Measurements from ENCODE around the gene SLC25A34.

The SLC25A34 gene

DNA sequence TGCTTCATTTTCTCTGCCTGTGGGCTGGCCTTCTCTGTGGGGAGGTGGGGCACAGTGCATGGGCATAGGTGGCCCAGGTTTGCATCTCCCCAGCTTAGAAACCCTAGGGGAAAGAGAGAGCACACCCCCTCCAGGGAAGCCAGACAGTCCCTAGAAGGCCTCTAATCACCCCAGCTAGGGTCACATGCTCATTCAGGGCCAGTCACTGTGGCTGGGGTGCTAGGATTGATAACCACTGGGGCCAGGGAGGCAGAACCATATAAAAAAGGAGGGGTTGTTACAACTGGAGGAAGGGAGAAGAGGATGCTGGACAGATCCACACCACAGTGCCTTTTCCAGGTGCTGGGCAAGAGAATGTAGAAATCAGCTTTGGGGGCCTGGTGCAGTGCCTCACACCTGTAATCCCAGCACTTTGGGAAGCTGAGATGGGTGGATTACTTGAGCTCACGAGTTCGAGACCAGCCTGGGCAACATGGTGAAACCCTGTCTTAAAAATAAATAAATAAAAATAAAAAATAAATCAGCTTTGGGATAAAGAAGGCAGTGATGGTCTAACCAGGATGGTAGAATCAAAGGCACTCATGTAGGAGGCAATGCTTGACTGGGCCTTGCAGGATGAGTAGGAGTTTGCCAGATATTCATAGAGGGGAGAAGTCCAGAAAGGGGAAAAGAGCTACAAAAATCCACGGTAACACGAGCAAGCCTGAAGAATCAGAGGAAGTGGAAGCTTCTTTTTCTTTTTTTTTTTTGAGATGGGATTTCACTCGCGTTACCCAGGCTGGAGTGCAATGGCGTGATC lies 42.0 kb downstream of the SLC25A34 start:
- no peak for DNase-seq

DNA sequence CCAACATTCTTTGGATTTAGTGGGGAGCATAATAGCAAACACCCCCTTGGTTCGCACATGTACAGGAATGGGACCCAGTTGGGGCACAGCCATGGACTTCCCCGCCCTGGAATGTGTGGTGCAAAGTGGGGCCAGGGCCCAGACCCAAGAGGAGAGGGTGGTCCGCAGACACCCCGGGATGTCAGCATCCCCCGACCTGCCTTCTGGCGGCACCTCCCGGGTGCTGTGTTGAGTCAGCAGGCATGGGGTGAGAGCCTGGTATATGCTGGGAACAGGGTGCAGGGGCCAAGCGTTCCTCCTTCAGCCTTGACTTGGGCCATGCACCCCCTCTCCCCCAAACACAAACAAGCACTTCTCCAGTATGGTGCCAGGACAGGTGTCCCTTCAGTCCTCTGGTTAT lies 49.6 kb downstream of the SLC25A34 start:
- DNase-seq, result no peak

DNA sequence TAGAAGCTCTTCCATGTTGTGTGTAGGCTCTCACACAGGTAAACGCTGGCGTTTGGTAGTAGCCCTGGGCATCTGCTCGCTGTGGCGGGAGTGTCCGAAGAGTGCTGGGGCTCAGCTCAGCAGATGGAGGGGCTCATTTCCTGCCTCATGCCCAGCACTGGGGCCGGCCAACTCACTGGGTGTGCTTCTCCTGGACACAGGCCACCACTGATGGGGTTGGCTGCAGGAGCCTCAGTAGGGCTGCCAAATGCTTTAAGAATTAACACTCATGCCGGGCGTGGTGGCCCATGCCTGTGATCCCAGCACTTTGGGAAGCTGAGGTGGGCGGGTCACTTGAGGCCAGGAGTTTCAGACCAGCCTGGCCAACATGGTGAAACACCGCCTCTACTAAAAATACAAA lies 50.5 kb downstream of the SLC25A34 start:
- no peak for DNase-seq

DNA sequence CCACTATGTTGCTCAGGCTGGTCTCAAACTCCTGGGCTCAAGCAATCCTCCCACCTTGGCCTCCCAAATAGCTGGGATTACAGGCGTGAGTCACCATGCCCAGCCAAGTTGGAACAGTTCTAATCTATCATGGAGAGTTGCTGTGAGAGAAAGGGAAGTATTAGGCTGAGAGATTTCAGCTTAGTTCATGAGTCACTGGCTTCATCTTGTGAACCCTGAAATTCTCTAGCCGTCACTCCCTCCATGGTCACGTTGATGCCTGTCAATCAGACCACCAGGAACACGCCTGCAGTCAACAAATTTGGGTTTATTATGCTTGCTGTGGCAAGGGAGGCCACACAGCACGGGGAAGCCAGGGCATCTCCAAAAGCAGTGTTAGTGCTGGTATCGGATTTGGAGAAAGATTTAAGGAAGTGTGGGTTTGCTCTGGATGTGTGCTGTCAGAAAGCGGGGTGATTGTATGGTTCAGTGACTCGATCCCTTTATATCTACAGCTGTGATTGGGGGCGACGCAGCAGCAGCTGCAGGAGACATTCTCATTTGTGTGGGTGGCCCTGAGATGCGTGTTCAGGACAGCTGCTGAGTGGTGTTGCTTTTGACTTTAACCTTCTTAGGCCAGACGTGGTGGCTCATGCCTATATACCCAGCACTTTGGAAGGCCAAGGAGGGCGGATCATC lies 52.7 kb downstream of the SLC25A34 start:
- no peak for DNase-seq
